Activated CD8-positive, alpha-beta memory T cell treated with anti-CD3 and anti-CD28 coated beads for 36 hours (primary cell): Measurements from ENCODE around the gene TNIK. TPM values are rescaled to one million over a fixed set of nuclear protein-coding genes. Genes with fewer than 3 reads are reported as not detected.
"Not testable (repeated sequence)": the region's sequence is repeated elsewhere in the genome, so short reads cannot be mapped to it uniquely, and the experiment has no call there.

Experiments used
- CTCF ChIA-PET: fragments of 350-600 bp; sonication (Branson Sonifier 250); formaldehyde crosslinking; loops from one replicate; lab custom pipeline; 2021; ENCODE audit warnings: antibody characterized with exemption; lab: Charles Lee
- POLR2A ChIA-PET: fragments of 350-600 bp; sonication (Branson Sonifier 250); formaldehyde crosslinking; loops from one replicate; lab custom pipeline; 2021; ENCODE audit warnings: antibody characterized with exemption; lab: Charles Lee
- total RNA-seq, 2 experiments: library from RNA; stranded (reverse); gene quantifications; one replicate each; pipeline ENCODE4 v1.2.3, GENCODE V29; 2021

The TNIK gene
- total RNA-seq, 2 experiments from 2014 or later, result 15.4 to 17.8 TPM

- POLR2A ChIA-PET, result no interaction called here
- CTCF ChIA-PET, result no interaction called here
These were observed 335.2 kb downstream of the TNIK start for GRCh38 chr3:171125010-171125409.

GRCh38 chr3:171123915-171124314 lies 336.3 kb downstream of the TNIK start:
- POLR2A ChIA-PET, result no interaction called here
- CTCF ChIA-PET, result no interaction called here

- ChIA-PET POLR2A (no interaction called here), CTCF (no interaction called here)
These were observed 337.3 kb downstream of the TNIK start for GRCh38 chr3:171122861-171123260.

GRCh38 chr3:171122240-171122639 lies 338.0 kb downstream of the TNIK start:
- ChIA-PET CTCF (no interaction called here), POLR2A (no interaction called here)

- ChIA-PET POLR2A (no interaction called here), CTCF (no interaction called here)
These were observed 338.4 kb downstream of the TNIK start for GRCh38 chr3:171121801-171122200.

GRCh38 chr3:171119402-171119801 lies 340.8 kb downstream of the TNIK start:
- POLR2A ChIA-PET, CTCF ChIA-PET: not testable (repeated sequence)

- CTCF ChIA-PET, POLR2A ChIA-PET: not testable (repeated sequence)
These were observed 341.2 kb downstream of the TNIK start for GRCh38 chr3:171118993-171119392.

- POLR2A ChIA-PET, result no interaction called here
- CTCF ChIA-PET, result no interaction called here
These were observed 343.3 kb downstream of the TNIK start for GRCh38 chr3:171116824-171117395.

GRCh38 chr3:171116365-171116764 lies 343.8 kb downstream of the TNIK start:
- CTCF ChIA-PET, result no interaction called here
- POLR2A ChIA-PET, result no interaction called here

GRCh38 chr3:171115667-171116066 lies 344.5 kb downstream of the TNIK start:
- CTCF ChIA-PET, result no interaction called here

GRCh38 chr3:171113716-171114115 lies 346.5 kb downstream of the TNIK start:
- ChIA-PET POLR2A (no interaction called here), CTCF (no interaction called here)

More at GRCh38 chr3:171115667-171116066, 344.5 kb downstream of the TNIK start:
- POLR2A ChIA-PET, result no interaction called here

- POLR2A ChIA-PET, result no interaction called here
- CTCF ChIA-PET, result no interaction called here
These were observed 349.5 kb downstream of the TNIK start for GRCh38 chr3:171110715-171111114.

- CTCF ChIA-PET, result no interaction called here
These were observed 352.1 kb downstream of the TNIK start for GRCh38 chr3:171108066-171108465.

GRCh38 chr3:171103185-171103584 lies 357.0 kb downstream of the TNIK start:
- POLR2A ChIA-PET, result no interaction called here
- CTCF ChIA-PET, result no interaction called here

More at GRCh38 chr3:171108066-171108465, 352.1 kb downstream of the TNIK start:
- POLR2A ChIA-PET, result no interaction called here

GRCh38 chr3:171101982-171102641 lies 358.1 kb downstream of the TNIK start:
- ChIA-PET POLR2A (no interaction called here), CTCF (no interaction called here)

- CTCF ChIA-PET, result no interaction called here
- POLR2A ChIA-PET, result no interaction called here
These were observed 360.3 kb downstream of the TNIK start for GRCh38 chr3:171099911-171100310.

GRCh38 chr3:171095063-171095462 lies 365.1 kb downstream of the TNIK start:
- POLR2A ChIA-PET, result no interaction called here
- CTCF ChIA-PET, result no interaction called here

GRCh38 chr3:171094411-171094810 lies 365.8 kb downstream of the TNIK start:
- CTCF ChIA-PET, result no interaction called here
- POLR2A ChIA-PET, result no interaction called here

- POLR2A ChIA-PET, result no interaction called here
- CTCF ChIA-PET, result no interaction called here
These were observed 366.7 kb downstream of the TNIK start for GRCh38 chr3:171093462-171093861.

- CTCF ChIA-PET, result no interaction called here
- POLR2A ChIA-PET, result no interaction called here
These were observed 367.7 kb downstream of the TNIK start for GRCh38 chr3:171092467-171092911.

- ChIA-PET POLR2A (no interaction called here), CTCF (interaction anchor here (1.0 kb wide), 1 partner anchor 147 kb away, joined by 3 read pairs; no protein-coding TSS in a partner anchor)
These were observed 369.9 kb downstream of the TNIK start for GRCh38 chr3:171090321-171090720.
